ENCODE data around the gene RNPEP.

Gene RNPEP

GRCh38 chr1:202012544-202013478 is 30.4 kb downstream of the RNPEP start:
- Histone ChIP-seq H3K9me3 (ENCODE audit: insufficient read depth, low read length) (no peaks in the 10 kb centered on the region), H3K9ac (ENCODE audit: low read length) (no peak overlapping the region), H3K27ac (ENCODE audit: low read depth, low read length) (no peak overlapping the region), H3K4me3 (ENCODE audit: insufficient read depth, low read length, poor library complexity, severe bottlenecking) (no peak overlapping the region), H3K36me3 (ENCODE audit: low read length) (no peaks in the 10 kb centered on the region), H2AFZ (ENCODE audit: low read depth, low read length, severe bottlenecking) (no peak overlapping the region), H3K27me3 (ENCODE audit: low read length) (no peaks in the 10 kb centered on the region), H3K9me2 (replicated peaks; ENCODE audit: insufficient read depth, low read length) (no peaks in the 10 kb centered on the region), H4K20me1 (ENCODE audit: low read depth, low read length) (no peaks in the 10 kb centered on the region), H3F3A (ENCODE audit: insufficient read depth) (no peaks in the 10 kb centered on the region), H3K4me2 (ENCODE audit: low read depth, low read length, poor library complexity, severe bottlenecking) (no peak overlapping the region), H3K79me2 (ENCODE audit: insufficient read depth, low read length) (no peaks in the 10 kb centered on the region)
- TF ChIP-seq, protein P1, sequence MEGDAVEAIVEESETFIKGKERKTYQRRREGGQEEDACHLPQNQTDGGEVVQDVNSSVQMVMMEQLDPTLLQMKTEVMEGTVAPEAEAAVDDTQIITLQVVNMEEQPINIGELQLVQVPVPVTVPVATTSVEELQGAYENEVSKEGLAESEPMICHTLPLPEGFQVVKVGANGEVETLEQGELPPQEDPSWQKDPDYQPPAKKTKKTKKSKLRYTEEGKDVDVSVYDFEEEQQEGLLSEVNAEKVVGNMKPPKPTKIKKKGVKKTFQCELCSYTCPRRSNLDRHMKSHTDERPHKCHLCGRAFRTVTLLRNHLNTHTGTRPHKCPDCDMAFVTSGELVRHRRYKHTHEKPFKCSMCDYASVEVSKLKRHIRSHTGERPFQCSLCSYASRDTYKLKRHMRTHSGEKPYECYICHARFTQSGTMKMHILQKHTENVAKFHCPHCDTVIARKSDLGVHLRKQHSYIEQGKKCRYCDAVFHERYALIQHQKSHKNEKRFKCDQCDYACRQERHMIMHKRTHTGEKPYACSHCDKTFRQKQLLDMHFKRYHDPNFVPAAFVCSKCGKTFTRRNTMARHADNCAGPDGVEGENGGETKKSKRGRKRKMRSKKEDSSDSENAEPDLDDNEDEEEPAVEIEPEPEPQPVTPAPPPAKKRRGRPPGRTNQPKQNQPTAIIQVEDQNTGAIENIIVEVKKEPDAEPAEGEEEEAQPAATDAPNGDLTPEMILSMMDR (IDR thresholded peaks at IDR 0.05; ENCODE audit: insufficient read depth, low read length, poor library complexity, severe bottlenecking) = no peak
- no peak for TF ChIP-seq EZH2phosphoT487 (conservative IDR thresholded peaks at IDR 0.05; ENCODE audit: low read length)

DNA sequence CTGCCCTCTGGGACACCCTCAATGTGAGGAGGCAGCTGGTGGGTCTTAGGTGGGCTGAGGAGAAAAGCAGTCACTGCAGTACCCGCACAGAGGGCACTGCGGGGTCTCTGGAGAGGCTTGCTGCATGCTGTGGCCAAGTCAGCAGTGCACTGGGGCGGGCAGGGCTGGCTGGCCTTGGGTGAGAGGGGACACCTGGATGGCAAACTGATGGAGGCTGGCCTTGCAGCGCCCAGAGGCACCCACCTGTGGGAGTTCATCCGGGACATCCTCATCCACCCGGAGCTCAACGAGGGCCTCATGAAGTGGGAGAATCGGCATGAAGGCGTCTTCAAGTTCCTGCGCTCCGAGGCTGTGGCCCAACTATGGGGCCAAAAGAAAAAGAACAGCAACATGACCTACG is 31.2 kb downstream of the RNPEP start:
- H3K9me2 ChIP-seq (replicated peaks; ENCODE audit: insufficient read depth, low read length) = no peaks in the 10 kb centered on the region
- H3K27me3 ChIP-seq (ENCODE audit: low read length) = no peaks in the 10 kb centered on the region
- no peak overlapping the region for H3K4me2 ChIP-seq (ENCODE audit: low read depth, low read length, poor library complexity, severe bottlenecking)
- no peak overlapping the region for H2AFZ ChIP-seq (ENCODE audit: low read depth, low read length, severe bottlenecking)
- no peaks in the 10 kb centered on the region for H3K79me2 ChIP-seq (ENCODE audit: insufficient read depth, low read length)
- no peaks in the 10 kb centered on the region for H3F3A ChIP-seq (ENCODE audit: insufficient read depth)
- no peak overlapping the region for H3K27ac ChIP-seq (ENCODE audit: low read depth, low read length)
- no peaks in the 10 kb centered on the region for H3K9me3 ChIP-seq (ENCODE audit: insufficient read depth, low read length)
- TF ChIP-seq, protein P1 (IDR thresholded peaks at IDR 0.05; ENCODE audit: insufficient read depth, low read length, poor library complexity, severe bottlenecking) = no peak
- TF ChIP-seq EZH2phosphoT487 (conservative IDR thresholded peaks at IDR 0.05; ENCODE audit: low read length) = no peak
- H3K9ac ChIP-seq (ENCODE audit: low read length) = no peak overlapping the region
- H3K36me3 ChIP-seq (ENCODE audit: low read length) = no peaks in the 10 kb centered on the region
- no peak overlapping the region for H3K4me3 ChIP-seq (ENCODE audit: insufficient read depth, low read length, poor library complexity, severe bottlenecking)
- no peaks in the 10 kb centered on the region for H4K20me1 ChIP-seq (ENCODE audit: low read depth, low read length)

- H3K27me3 ChIP-seq (ENCODE audit: low read length) = no peaks in the 10 kb centered on the region
Observed at GRCh38 chr1:202014060-202014459, 31.6 kb downstream of the RNPEP start.

More at GRCh38 chr1:202014060-202014459, 31.6 kb downstream of the RNPEP start:
- H3K9ac ChIP-seq (ENCODE audit: low read length) = no peak overlapping the region
- no peak overlapping the region for H2AFZ ChIP-seq (ENCODE audit: low read depth, low read length, severe bottlenecking)
- no peak overlapping the region for H3K27ac ChIP-seq (ENCODE audit: low read depth, low read length)
- H3K9me3 ChIP-seq (ENCODE audit: insufficient read depth, low read length) = no peaks in the 10 kb centered on the region
- no peak overlapping the region for H3K4me2 ChIP-seq (ENCODE audit: low read depth, low read length, poor library complexity, severe bottlenecking)
- TF ChIP-seq, protein P1 (IDR thresholded peaks at IDR 0.05; ENCODE audit: insufficient read depth, low read length, poor library complexity, severe bottlenecking) = no peak
- TF ChIP-seq EZH2phosphoT487 (conservative IDR thresholded peaks at IDR 0.05; ENCODE audit: low read length) = no peak
- no peaks in the 10 kb centered on the region for H4K20me1 ChIP-seq (ENCODE audit: low read depth, low read length)
- no peaks in the 10 kb centered on the region for H3K9me2 ChIP-seq (replicated peaks; ENCODE audit: insufficient read depth, low read length)
- no peaks in the 10 kb centered on the region for H3K36me3 ChIP-seq (ENCODE audit: low read length)
- H3K4me3 ChIP-seq (ENCODE audit: insufficient read depth, low read length, poor library complexity, severe bottlenecking) = no peak overlapping the region
- H3F3A ChIP-seq (ENCODE audit: insufficient read depth) = no peaks in the 10 kb centered on the region
- no peaks in the 10 kb centered on the region for H3K79me2 ChIP-seq (ENCODE audit: insufficient read depth, low read length)
